H1 (cell line): ENCODE data around the gene PKIB. TPM values are rescaled to one million over a fixed set of nuclear protein-coding genes. Genes with fewer than 3 reads are reported as not detected.

Experiments used
- BACH1 ChIP-seq: IDR thresholded peaks from 2 replicates; pipeline ENCODE4 v1.6.1; 2012; ENCODE audit warnings: low read length, improper control_type of control experiment
- CHD2 ChIP-seq: IDR thresholded peaks from 2 replicates; pipeline ENCODE4 v1.6.1; 2012; ENCODE audit warnings: low read length, improper control_type of control experiment
- CHD7 ChIP-seq: fragments of 300-600 bp; sonication (generic); IDR thresholded peaks from 2 replicates; pipeline ENCODE4 v1.7.1; 2012; ENCODE audit warnings: low read length, moderate library complexity, mild to moderate bottlenecking, inconsistent platforms; ENCODE audit not compliant: insufficient replicate concordance
- JUND ChIP-seq: IDR thresholded peaks from 2 replicates; pipeline ENCODE4 v1.6.1; 2011; ENCODE audit warnings: mild to moderate bottlenecking, improper control_type of control experiment, low read length
- KDM4A ChIP-seq: IDR thresholded peaks from one replicate; pipeline ENCODE4 v1.7.1; 2012; ENCODE audit warnings: low read depth, mild to moderate bottlenecking, moderate library complexity, low read length, inconsistent platforms; ENCODE audit not compliant: severe bottlenecking
- PHF8 ChIP-seq: fragments of 200-600 bp; sonication (generic); conservative IDR thresholded peaks from 2 replicates; pipeline ENCODE4 v1.7.1; 2012; ENCODE audit warnings: low read depth, mild to moderate bottlenecking, inconsistent platforms, low read length, moderate library complexity
- POLR2A ChIP-seq, 2 experiments: IDR thresholded peaks; 1 replicate in 1 of 2; 2 replicates in 1 of 2; pipeline ENCODE4 v1.6.1; 2011; ENCODE audit warnings: low read depth in 2 of 2, low read length in 2 of 2, mild to moderate bottlenecking in 2 of 2; ENCODE audit errors: control extremely low read depth in 1 of 2
- RFX5 ChIP-seq: IDR thresholded peaks from 2 replicates; pipeline ENCODE4 v1.6.1; 2011; ENCODE audit warnings: low read depth, low read length, improper control_type of control experiment, borderline replicate concordance
- SRF ChIP-seq: IDR thresholded peaks from 2 replicates; pipeline ENCODE4 v1.6.1; 2011; ENCODE audit warnings: mild to moderate bottlenecking, low read depth, low read length, moderate library complexity
- TAF7 ChIP-seq: optimal IDR thresholded peaks from 2 replicates; pipeline ENCODE3; 2011; ENCODE audit warnings: low read depth, mild to moderate bottlenecking, inconsistent platforms, low read length, moderate library complexity, borderline replicate concordance
- TBP ChIP-seq: IDR thresholded peaks from 2 replicates; pipeline ENCODE4 v1.6.1; 2011; ENCODE audit warnings: low read depth, low read length, improper control_type of control experiment
- polyA plus RNA-seq, 7 experiments: library from polyadenylated mRNA; depleted of rRNA in 3 of 7; stranded (reverse) in 5 of 7; unstranded in 2 of 7; fragments of >200 nt in 5 of 7; fragments of 200-250 nt in 2 of 7; gene quantifications; 1 replicate in 5 of 7; 2 replicates in 1 of 7; 4 replicates in 1 of 7; pipeline versions ENCODE4 v1.2.1 to v1.2.3, GENCODE V29; 2011 to 2013; ENCODE audit warnings: missing spikeins in 2 of 7, mixed read lengths in 2 of 7
- total RNA-seq: library from RNA; stranded (reverse); fragmentation: NEBNext Ultra II Directional; extraction: Animal tissue kit (Norgen Biotek cat#: 25700); gene quantifications from 2 replicates; pipeline ENCODE4 v1.2.1, GENCODE V29; 2021

The PKIB gene
- total and polyA plus RNA-seq, 2 of the 8 experiments (the other 6 are each of a cell fraction or from before 2014, with no cell fraction given), result 13.5 to 73.3 TPM

GRCh38 chr6:122666418-122666817 lies 56.2 kb downstream of the PKIB start (continued):
- TF ChIP-seq CHD7, result no peak
- no peak for TF ChIP-seq BACH1
- no peak for TF ChIP-seq RFX5
- no peak for TF ChIP-seq TAF7
- TF ChIP-seq JUND, result no peak
- no peak for TF ChIP-seq CHD2
- TF ChIP-seq TBP, result no peak
- no peak for TF ChIP-seq KDM4A
- TF ChIP-seq PHF8, result no peak
- no peak for TF ChIP-seq SRF
- no peak for TF ChIP-seq POLR2A (IDR thresholded peaks at IDR 0.05; ENCODE audit: control extremely low read depth in 1 of 2, low read depth in 2 of 2, low read length in 2 of 2)
- TF ChIP-seq, all 59 proteins: peak for 0
